NT2/D1 (cell line): ENCODE measurements around the gene SLC1A2.

Experiments used
- SUZ12 ChIP-seq: IDR thresholded peaks from 2 replicates; pipeline ENCODE4 v1.6.1; 2011; ENCODE audit not compliant: insufficient read length, insufficient read depth; ENCODE audit errors: extremely low read depth
- YY1 ChIP-seq: IDR thresholded peaks from 2 replicates; pipeline ENCODE4 v1.6.1; 2011; ENCODE audit not compliant: insufficient read length, insufficient read depth
- ZNF274 ChIP-seq: IDR thresholded peaks from 2 replicates; pipeline ENCODE4 v1.6.1; 2011; ENCODE audit warnings: mild to moderate bottlenecking, low read depth, low read length

- no peak for TF ChIP-seq ZNF274
- TF ChIP-seq YY1, result no peak
- no peak for TF ChIP-seq SUZ12
Observed at GRCh38 chr11:35335226-35335625, 84.1 kb downstream of the SLC1A2 start.
